Sciatic nerve (tissue), 1 donor: ENCODE data around the gene TMUB1. TPM values are rescaled to one million over a fixed set of nuclear protein-coding genes. Genes with fewer than 3 reads are reported as not detected.

ENCODE experiments used
- total RNA-seq: library from RNA; stranded (reverse); fragmentation: NEBNext Ultra II Directional; extraction: Animal tissue kit (Norgen Biotek cat#: 25700); gene quantifications from one replicate; pipeline ENCODE4 v1.2.1, GENCODE V29; 2021
- donor health status: DM: no; HTN: no; CAD: no.

TMUB1 gene
- total RNA-seq, 1 donor from 2014 or later = 27.8 TPM

Other genes starting within 250 kb of the TMUB1 start
- not detected for gene AOC1, start 231.0 kb downstream of the TMUB1 start, total RNA-seq
- 3.2 TPM for gene KCNH2, start 105.2 kb downstream of the TMUB1 start, total RNA-seq
- 26.6 TPM for gene NOS3, start 92.5 kb downstream of the TMUB1 start, total RNA-seq
- 0.67 TPM for gene ATG9B, start 59.0 kb downstream of the TMUB1 start, total RNA-seq
- 32.8 TPM for gene ABCB8, start 55.0 kb downstream of the TMUB1 start, total RNA-seq
- 4.7 TPM for gene ASIC3, start 35.0 kb downstream of the TMUB1 start, total RNA-seq
- 5.7 TPM for gene CDK5, start 25.6 kb downstream of the TMUB1 start, total RNA-seq
- 87.5 TPM for gene SLC4A2, start 23.9 kb downstream of the TMUB1 start, total RNA-seq
- 57.9 TPM for gene FASTK, start 2.7 kb downstream of the TMUB1 start, total RNA-seq
- 99.7 TPM for gene AGAP3, start 3.0 kb upstream of the TMUB1 start, total RNA-seq
- gene GBX1, start 84.2 kb upstream of the TMUB1 start, total RNA-seq = not detected
- gene ASB10, start 103.8 kb upstream of the TMUB1 start, total RNA-seq = not detected
- not detected for gene H2BK1, start 127.0 kb upstream of the TMUB1 start, total RNA-seq
- 20.8 TPM for gene ABCF2, start 143.7 kb upstream of the TMUB1 start, total RNA-seq
- gene CHPF2, start 149.0 kb upstream of the TMUB1 start, total RNA-seq = 23.6 TPM
- gene SMARCD3, start 165.2 kb upstream of the TMUB1 start, total RNA-seq = 50.7 TPM